Stimulated activated naive B cell treated with anti-CD40 and anti-IgM and Interleukin-4, amounts not matched to agents 10 μg/mL and 1 μg/mL and 100 μg/mL, for 72 hours (primary cell): Measurements from ENCODE around the gene FOXR1.

ENCODE experiments used
- ATAC-seq, 2 donors: fragments of 150-1000 bp; cut with Tn5 transposase; replicated peaks; 2 replicates each; pipeline ENCODE4 v1.10.0; 2021; ENCODE audit warnings: moderate library complexity in 1 of 2
- DNase-seq: peaks from one replicate; pipeline ENCODE4 v3.0.0; 2021
- H3K27ac Mint-ChIP-seq: one replicate; pipeline ENCODE4 v1.8.0; 2022; ENCODE audit warnings: mild to moderate bottlenecking, mixed read lengths
- H3K27me3 Mint-ChIP-seq, 2 donors: one replicate each; pipeline ENCODE4 v1.8.0; 2022; ENCODE audit warnings: mixed read lengths in 2 of 2
- H3K36me3 Mint-ChIP-seq, 2 donors: one replicate each; pipeline ENCODE4 v1.8.0; 2022; ENCODE audit warnings: mixed read lengths in 2 of 2, mild to moderate bottlenecking in 1 of 2
- H3K4me1 Mint-ChIP-seq, 2 donors: one replicate each; pipeline ENCODE4 v1.8.0; 2022; ENCODE audit warnings: mixed read lengths in 2 of 2, mild to moderate bottlenecking in 1 of 2
- H3K4me3 Mint-ChIP-seq, 2 donors: one replicate each; pipeline ENCODE4 v1.8.0; 2022; ENCODE audit warnings: mild to moderate bottlenecking in 2 of 2, mixed read lengths in 2 of 2, moderate library complexity in 1 of 2
- H3K9me3 Mint-ChIP-seq, 2 donors: one replicate each; pipeline ENCODE4 v1.8.0; 2022; ENCODE audit warnings: mixed read lengths in 2 of 2, mild to moderate bottlenecking in 1 of 2

Gene FOXR1

GRCh38 chr11:119030329-119031047, 58.9 kb downstream of the FOXR1 start, which contains the start of gene SLC37A4:
Gene SLC37A4, minus strand, starts transcription at chr11:119030877.
- DNase-seq = peak; percentile 95
- peaks cover 13 to 21% of the 10 kb centered on the region in 2 donors for H3K36me3 Mint-ChIP-seq
- H3K27ac Mint-ChIP-seq = peak within 1 kb of the TSS; percentile 89
- ATAC-seq = peak; percentile 88 to 94
- no peaks in the 10 kb centered on the region for H3K27me3 Mint-ChIP-seq
- H3K4me1 Mint-ChIP-seq = peaks cover 23 to 24% of the 10 kb centered on the region in 2 donors
- no peaks in the 10 kb centered on the region for H3K9me3 Mint-ChIP-seq
- peak within 1 kb of the TSS; percentile 88 to 89 for H3K4me3 Mint-ChIP-seq
